HEK293 (cell line): ENCODE measurements around the gene CMTM8.

Source experiments
- CTCF ChIA-PET: fragments of 350-600 bp; formaldehyde crosslinking; extraction: SDS; loops from one replicate; lab custom pipeline; 2021; ENCODE audit warnings: antibody characterized with exemption; lab: Yijun Ruan, JAX
- POLR2A ChIA-PET: fragments of 300-600 bp; formaldehyde crosslinking; extraction: SDS; loops from one replicate; lab custom pipeline; 2020; ENCODE audit warnings: antibody characterized with exemption, inconsistent platforms; lab: Yijun Ruan, JAX
- H3K27ac ChIP-seq: fragments of 200-500 bp; sonication (Bioruptor generic); 2 replicates; pipeline ENCODE4 v1.5.1; 2014; ENCODE audit warnings: low read depth, low read length, control low read depth, inconsistent platforms; ENCODE audit errors: extremely low read depth
- H3K36me3 ChIP-seq, 2 experiments: fragments of 200-500 bp in 1 of 2; sonication (Bioruptor generic) in 1 of 2; 1 replicate in 1 of 2; 2 replicates in 1 of 2; pipeline ENCODE4 v1.5.1; 2014 to 2017; ENCODE audit warnings: inconsistent platforms in 2 of 2, low read length in 2 of 2; ENCODE audit not compliant: control insufficient read depth in 2 of 2, insufficient read depth in 1 of 2
- H3K4me1 ChIP-seq: fragments of 200-500 bp; sonication (Bioruptor generic); 2 replicates; pipeline ENCODE4 v1.5.1; 2014; ENCODE audit warnings: mild to moderate bottlenecking, low read length, inconsistent platforms; ENCODE audit not compliant: control insufficient read depth, insufficient read depth
- H3K4me3 ChIP-seq: 2 replicates; pipeline ENCODE4 v1.5.1; 2011; ENCODE audit warnings: low read depth, mild to moderate bottlenecking, control low read depth, low read length, moderate library complexity
- H3K9me3 ChIP-seq: fragments of 200-500 bp; sonication (Bioruptor generic); 2 replicates; pipeline ENCODE4 v1.5.1; 2014; ENCODE audit warnings: low read depth, low read length, inconsistent platforms; ENCODE audit not compliant: control insufficient read depth, insufficient read depth
- BCL11A ChIP-seq: fragments of 450-650 bp; formaldehyde crosslinking; IDR thresholded peaks from 2 replicates; pipeline ENCODE4 v1.5.1; 2016; ENCODE audit warnings: low read depth, missing biosample characterization, missing genetic modification characterization
- CTCF ChIP-seq: fragments of 450-650 bp; formaldehyde crosslinking; IDR thresholded peaks from 2 replicates; pipeline ENCODE4 v1.5.1; 2016; ENCODE audit warnings: missing biosample characterization, missing genetic modification characterization
- HOXD13 ChIP-seq: sonication (generic); formaldehyde crosslinking; IDR thresholded peaks from 2 replicates; pipeline ENCODE4 v1.8.0; 2022; ENCODE audit warnings: missing genetic modification reagents, borderline replicate concordance
- IKZF3 ChIP-seq: fragments of 450-650 bp; IDR thresholded peaks from 2 replicates; pipeline ENCODE4 v1.5.0; 2018; ENCODE audit warnings: missing biosample characterization, mild to moderate bottlenecking, missing genetic modification characterization, moderate library complexity
- KLF1 ChIP-seq: fragments of 450-650 bp; formaldehyde crosslinking; IDR thresholded peaks from 2 replicates; pipeline ENCODE4 v1.5.1; 2016; ENCODE audit warnings: missing biosample characterization, missing genetic modification characterization
- KLF10 ChIP-seq: fragments of 450-650 bp; IDR thresholded peaks from 2 replicates; pipeline ENCODE4 v1.5.1; 2018; ENCODE audit warnings: missing biosample characterization, mild to moderate bottlenecking, missing genetic modification characterization
- MEIS1 ChIP-seq: sonication (generic); formaldehyde crosslinking; IDR thresholded peaks from 2 replicates; pipeline ENCODE4 v1.8.1; 2022; ENCODE audit warnings: missing genetic modification reagents, mild to moderate bottlenecking, borderline replicate concordance
- PRDM6 ChIP-seq: fragments of 450-650 bp; formaldehyde crosslinking; IDR thresholded peaks from 2 replicates; pipeline ENCODE4 v1.5.1; 2017; ENCODE audit warnings: missing biosample characterization, missing genetic modification characterization
- TRIM28 ChIP-seq: IDR thresholded peaks from 2 replicates; pipeline ENCODE4 v1.6.1; 2011; ENCODE audit warnings: low read length, control low read depth, borderline replicate concordance
- ZBTB1 ChIP-seq: fragments of 450-650 bp; formaldehyde crosslinking; IDR thresholded peaks from 2 replicates; pipeline ENCODE4 v1.5.1; 2016; ENCODE audit warnings: missing biosample characterization, missing genetic modification characterization
- ZBTB21 ChIP-seq: fragments of 450-650 bp; formaldehyde crosslinking; IDR thresholded peaks from 2 replicates; pipeline ENCODE4 v1.5.1; 2017; ENCODE audit warnings: missing biosample characterization, missing genetic modification characterization
- ZBTB8A ChIP-seq: fragments of 450-650 bp; formaldehyde crosslinking; IDR thresholded peaks from 2 replicates; pipeline ENCODE4 v1.5.1; 2016; ENCODE audit warnings: missing biosample characterization, missing genetic modification characterization
- ZFP69B ChIP-seq: fragments of 450-650 bp; formaldehyde crosslinking; IDR thresholded peaks from 2 replicates; pipeline ENCODE4 v1.5.1; 2016; ENCODE audit warnings: missing biosample characterization, missing genetic modification characterization
- ZNF18 ChIP-seq: fragments of 450-650 bp; formaldehyde crosslinking; IDR thresholded peaks from 2 replicates; pipeline ENCODE4 v1.5.1; 2016; ENCODE audit warnings: missing biosample characterization, missing genetic modification characterization
- ZNF184 ChIP-seq: fragments of 450-650 bp; IDR thresholded peaks from 2 replicates; pipeline ENCODE4 v1.5.1; 2018; ENCODE audit warnings: missing biosample characterization, mild to moderate bottlenecking, missing genetic modification characterization
- ZNF202 ChIP-seq: fragments of 450-650 bp; formaldehyde crosslinking; IDR thresholded peaks from 2 replicates; pipeline ENCODE4 v1.5.1; 2016; ENCODE audit warnings: missing biosample characterization, missing genetic modification characterization, borderline replicate concordance
- ZNF280D ChIP-seq: fragments of 450-650 bp; formaldehyde crosslinking; IDR thresholded peaks from 2 replicates; pipeline ENCODE4 v1.5.1; 2016; ENCODE audit warnings: missing biosample characterization, missing genetic modification characterization
- ZNF366 ChIP-seq: fragments of 450-650 bp; formaldehyde crosslinking; conservative IDR thresholded peaks from 2 replicates; pipeline ENCODE4 v1.5.1; 2016; ENCODE audit warnings: missing biosample characterization, missing genetic modification characterization
- ZNF394 ChIP-seq: fragments of 450-650 bp; formaldehyde crosslinking; IDR thresholded peaks from 2 replicates; pipeline ENCODE4 v1.5.1; 2016; ENCODE audit warnings: missing biosample characterization, missing genetic modification characterization, mild to moderate bottlenecking, moderate library complexity, borderline replicate concordance
- ZNF473 ChIP-seq: fragments of 450-650 bp; formaldehyde crosslinking; IDR thresholded peaks from 2 replicates; pipeline ENCODE4 v1.5.1; 2017; ENCODE audit warnings: missing biosample characterization, missing genetic modification characterization
- ZNF514 ChIP-seq: fragments of 450-650 bp; formaldehyde crosslinking; IDR thresholded peaks from 2 replicates; pipeline ENCODE4 v1.5.1; 2016; ENCODE audit warnings: missing biosample characterization, missing genetic modification characterization
- ZNF521 ChIP-seq: fragments of 450-650 bp; formaldehyde crosslinking; IDR thresholded peaks from 2 replicates; pipeline ENCODE4 v1.5.1; 2017; ENCODE audit warnings: missing biosample characterization, mild to moderate bottlenecking, missing genetic modification characterization
- ZNF560 ChIP-seq: fragments of 450-650 bp; formaldehyde crosslinking; IDR thresholded peaks from 2 replicates; pipeline ENCODE4 v1.5.1; 2017; ENCODE audit warnings: missing biosample characterization, missing genetic modification characterization, borderline replicate concordance
- ZNF658 ChIP-seq: fragments of 450-650 bp; formaldehyde crosslinking; IDR thresholded peaks from 2 replicates; pipeline ENCODE4; 2016; ENCODE audit warnings: missing biosample characterization, missing genetic modification characterization
- ZNF677 ChIP-seq: fragments of 450-650 bp; IDR thresholded peaks from 2 replicates; pipeline ENCODE4 v1.5.0; 2018; ENCODE audit warnings: missing biosample characterization, mild to moderate bottlenecking, missing genetic modification characterization, moderate library complexity
- ZNF785 ChIP-seq: fragments of 450-650 bp; formaldehyde crosslinking; IDR thresholded peaks from 2 replicates; pipeline ENCODE4 v1.5.1; 2016; ENCODE audit warnings: missing biosample characterization, missing genetic modification characterization
- ZSCAN5A ChIP-seq: fragments of 450-650 bp; formaldehyde crosslinking; IDR thresholded peaks from 2 replicates; pipeline ENCODE4 v1.5.1; 2016; ENCODE audit warnings: missing biosample characterization, missing genetic modification characterization

The CMTM8 gene

GRCh38 chr3:32310918-32311839, 72.7 kb downstream of the CMTM8 start:
- ChIA-PET CTCF (interaction anchor here (0.9 to 2.4 kb wide), 3 partner anchors 14 to 65 kb away, joined by 3 to 6 read pairs (median 6); no protein-coding TSS in a partner anchor), POLR2A (no interaction called here)

GRCh38 chr3:32312251-32312650, 73.8 kb downstream of the CMTM8 start:
- no peaks in the 10 kb centered on the region for H3K36me3 ChIP-seq
- POLR2A ChIA-PET, result no interaction called here
- no peaks in the 10 kb centered on the region for H3K9me3 ChIP-seq
- no peak overlapping the region for H3K27ac ChIP-seq
- H3K4me1 ChIP-seq, result no peaks in the 10 kb centered on the region
- H3K4me3 ChIP-seq, result no peak overlapping the region
- TF ChIP-seq HOXD13, result no peak
- no peak for TF ChIP-seq ZNF473 (tag by site-specific recombination)
- TF ChIP-seq CTCF (tag by site-specific recombination), result no peak
- TF ChIP-seq TRIM28, result no peak
- TF ChIP-seq ZSCAN5A (tag by site-specific recombination), result no peak
- TF ChIP-seq ZNF202, result no peak
- TF ChIP-seq ZBTB1, result no peak
- no peak for TF ChIP-seq ZNF18 (tag by site-specific recombination)
- no peak for TF ChIP-seq MEIS1 (CRISPR knock-in tag)
- no peak for TF ChIP-seq ZNF280D (tag by site-specific recombination)
- TF ChIP-seq, all 188 proteins: peak for 0
- CTCF ChIA-PET, result interaction anchor here (0.9 to 2.4 kb wide), 3 partner anchors 17 to 156 kb away, joined by 3 to 6 read pairs (median 3); no protein-coding TSS in a partner anchor

More at GRCh38 chr3:32310918-32311839, 72.7 kb downstream of the CMTM8 start:
- no peak overlapping the region for H3K4me3 ChIP-seq
- TF ChIP-seq ZNF184 (tag by site-specific recombination) (no peak), ZNF677 (tag by site-specific recombination) (no peak), ZNF521 (no peak), KLF1 (no peak), ZNF366 (tag by site-specific recombination) (no peak), ZNF394 (no peak), ZBTB8A (no peak), ZNF658 (no peak), IKZF3 (tag by site-specific recombination) (no peak), ZNF514 (tag by site-specific recombination) (no peak), ZNF785 (tag by site-specific recombination) (no peak), ZFP69B (tag by site-specific recombination) (no peak), KLF10 (tag by site-specific recombination) (no peak), PRDM6 (tag by site-specific recombination) (no peak), MEIS1 (CRISPR knock-in tag) (no peak), ZBTB21 (tag by site-specific recombination) (no peak), BCL11A (tag by site-specific recombination) (no peak), ZNF560 (tag by site-specific recombination) (no peak)
- no peaks in the 10 kb centered on the region for H3K9me3 ChIP-seq
- H3K27ac ChIP-seq, result no peak overlapping the region
- H3K36me3 ChIP-seq, result no peaks in the 10 kb centered on the region
- H3K4me1 ChIP-seq, result no peaks in the 10 kb centered on the region
